ENCODE data around the gene CALU. TPM values are rescaled to one million over a fixed set of nuclear protein-coding genes. Genes with fewer than 3 reads are reported as not detected.

CALU gene
- total RNA-seq, 1 experiment from 2014 or later: 168 TPM

DNA sequence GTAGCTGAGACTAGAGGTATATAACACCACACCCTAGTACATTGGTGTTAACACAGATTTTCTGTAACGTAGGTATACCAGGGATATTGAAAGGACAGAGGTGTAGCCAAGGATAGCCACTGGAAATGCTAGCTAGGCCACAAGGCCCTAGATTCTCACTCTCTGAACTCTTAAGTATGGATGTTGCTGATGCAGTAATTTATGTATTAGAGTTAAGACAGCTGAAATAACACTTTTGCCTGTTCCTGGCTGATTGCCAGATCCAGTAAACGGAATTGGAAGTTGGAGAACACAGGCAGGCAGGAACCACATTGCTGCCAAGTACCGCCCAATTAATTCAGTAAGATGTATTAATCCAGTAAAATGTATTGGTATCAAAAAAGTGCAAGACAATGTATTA lies 1.8 kb downstream of the CALU start:
- H3K9me3 ChIP-seq (ENCODE audit: control insufficient read depth, low read depth, low read length): no peaks in the 10 kb centered on the region
- H3K23ac ChIP-seq (ENCODE audit: insufficient read length, low read depth, low read length): no peak overlapping the region
- WGBS (ENCODE audit: extremely low coverage, insufficient read length, low lambda C conversion rate): no CpG with 5 or more reads among the region's 3 CpGs
- no peaks in the 10 kb centered on the region for H4K20me1 ChIP-seq (ENCODE audit: control insufficient read depth, insufficient read depth, insufficient read length)
- H3K9ac ChIP-seq (ENCODE audit: extremely low read depth, insufficient read length, low read length): peak overlapping the region; percentile 12
- no peaks in the 10 kb centered on the region for H3K27me3 ChIP-seq (ENCODE audit: insufficient read depth, low read length)
- H3K23me2 ChIP-seq (ENCODE audit: insufficient read length, low read depth, low read length, poor library complexity, severe bottlenecking): peaks cover 8% of the 10 kb centered on the region
- no peak overlapping the region for H3K4ac ChIP-seq (ENCODE audit: low read depth, low read length)
- H3K4me3 Mint-ChIP-seq: peak overlapping the region in 1 of 2 experiments; percentile 29; a peak in 2 of 5 replicates
- no peak overlapping the region for H2BK120ac ChIP-seq (ENCODE audit: low read depth, low read length, poor library complexity, severe bottlenecking)
- no peaks in the 10 kb centered on the region for H3K9me3 Mint-ChIP-seq
- peaks cover 7% of the 10 kb centered on the region for H3K27me3 Mint-ChIP-seq (ENCODE audit: low read depth)
- no peak overlapping the region for H3K56ac ChIP-seq (ENCODE audit: insufficient read length, low read depth, low read length)
- no peak overlapping the region for H2BK5ac ChIP-seq (ENCODE audit: insufficient read length, low read length)
- no peak overlapping the region for H4K8ac ChIP-seq (replicated peaks; ENCODE audit: insufficient read length, low read depth, low read length)
- no peak overlapping the region for H3K18ac ChIP-seq (ENCODE audit: insufficient read length, low read depth, low read length)
- H4K5ac ChIP-seq (ENCODE audit: insufficient read length, low read depth, low read length): no peak overlapping the region
- no peaks in the 10 kb centered on the region; the same call in 1 of the 2 replicates for H3K4me1 ChIP-seq (ENCODE audit: insufficient read depth, low read length)
- no peak overlapping the region for H4K91ac ChIP-seq (ENCODE audit: insufficient read length, low read depth, low read length)
- H3K4me2 ChIP-seq (ENCODE audit: insufficient read depth, insufficient read length, low read length): peak overlapping the region; percentile 50
- H2BK12ac ChIP-seq (ENCODE audit: insufficient read length, low read depth, low read length): no peak overlapping the region
- no peak overlapping the region for H3K14ac ChIP-seq (ENCODE audit: insufficient read depth, low read length)
- H2BK15ac ChIP-seq (ENCODE audit: low read depth, low read length): no peak overlapping the region
- H3K36me3 Mint-ChIP-seq (ENCODE audit: insufficient read depth in 1 of 3, low read depth in 3 of 3): peaks cover 0 to 6% (median 5%) of the 10 kb centered on the region in 3 experiments; a peak in 4 of 7 replicates
- H2BK20ac ChIP-seq (ENCODE audit: low read depth, low read length, poor library complexity, severe bottlenecking): no peak overlapping the region
- peaks cover 3% of the 10 kb centered on the region for H3K79me1 ChIP-seq (ENCODE audit: insufficient read depth, low read depth, low read length, poor library complexity, severe bottlenecking)
- H2AFZ ChIP-seq (ENCODE audit: low read length): no peak overlapping the region
- no peak overlapping the region for H3T11ph ChIP-seq (ENCODE audit: low read length)
- TF ChIP-seq, protein P1, sequence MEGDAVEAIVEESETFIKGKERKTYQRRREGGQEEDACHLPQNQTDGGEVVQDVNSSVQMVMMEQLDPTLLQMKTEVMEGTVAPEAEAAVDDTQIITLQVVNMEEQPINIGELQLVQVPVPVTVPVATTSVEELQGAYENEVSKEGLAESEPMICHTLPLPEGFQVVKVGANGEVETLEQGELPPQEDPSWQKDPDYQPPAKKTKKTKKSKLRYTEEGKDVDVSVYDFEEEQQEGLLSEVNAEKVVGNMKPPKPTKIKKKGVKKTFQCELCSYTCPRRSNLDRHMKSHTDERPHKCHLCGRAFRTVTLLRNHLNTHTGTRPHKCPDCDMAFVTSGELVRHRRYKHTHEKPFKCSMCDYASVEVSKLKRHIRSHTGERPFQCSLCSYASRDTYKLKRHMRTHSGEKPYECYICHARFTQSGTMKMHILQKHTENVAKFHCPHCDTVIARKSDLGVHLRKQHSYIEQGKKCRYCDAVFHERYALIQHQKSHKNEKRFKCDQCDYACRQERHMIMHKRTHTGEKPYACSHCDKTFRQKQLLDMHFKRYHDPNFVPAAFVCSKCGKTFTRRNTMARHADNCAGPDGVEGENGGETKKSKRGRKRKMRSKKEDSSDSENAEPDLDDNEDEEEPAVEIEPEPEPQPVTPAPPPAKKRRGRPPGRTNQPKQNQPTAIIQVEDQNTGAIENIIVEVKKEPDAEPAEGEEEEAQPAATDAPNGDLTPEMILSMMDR (conservative IDR thresholded peaks at IDR 0.05): no peak
- H3K79me2 ChIP-seq (ENCODE audit: insufficient read depth, low read length): peaks cover 52% of the 10 kb centered on the region
- H3K27ac Mint-ChIP-seq: no peak overlapping the region
- no peak overlapping the region for H3K27ac ChIP-seq (ENCODE audit: insufficient read length, low read depth, low read length)
- H2AK5ac ChIP-seq (ENCODE audit: insufficient read length, low read length): no peak overlapping the region
- peaks cover 25 to 32% of the 10 kb centered on the region in 2 experiments for H3K4me1 Mint-ChIP-seq
- no peak for DNase-seq

Data from H9 (cell line).